Omental fat pad (tissue), 4 donors: Measurements from ENCODE around the gene COL9A3. TPM values are rescaled to one million over a fixed set of nuclear protein-coding genes. Genes with fewer than 3 reads are reported as not detected.

Experiments
- ATAC-seq: fragments of 150-250 bp; one replicate; pipeline ENCODE4 v1.9.1; 2016; ENCODE audit warnings: mild to moderate bottlenecking, moderate library complexity; ENCODE audit not compliant: low FRiP score
- DNase-seq: peaks from one replicate; pipeline ENCODE4 v3.0.0-alpha.2; 2019; ENCODE audit warnings: low spot score
- total RNA-seq, 4 donors: library from RNA; depleted of rRNA; stranded (reverse); fragments of >200 nt; gene quantifications; one replicate each; pipeline ENCODE4 v1.1.0, GENCODE V29; 2016
- TF ChIP-seq, protein P1 (sequence below), 3 donors: fragments of 450-650 bp; IDR thresholded peaks; one replicate each; pipeline ENCODE4 v1.5.1; 2016 to 2017; ENCODE audit warnings: antibody characterized with exemption in 3 of 3, mild to moderate bottlenecking in 3 of 3, moderate library complexity in 2 of 3

The COL9A3 gene
- total RNA-seq, result 1 to 10 TPM; 2.3 to 6.3 (median 3.6) TPM

DNA sequence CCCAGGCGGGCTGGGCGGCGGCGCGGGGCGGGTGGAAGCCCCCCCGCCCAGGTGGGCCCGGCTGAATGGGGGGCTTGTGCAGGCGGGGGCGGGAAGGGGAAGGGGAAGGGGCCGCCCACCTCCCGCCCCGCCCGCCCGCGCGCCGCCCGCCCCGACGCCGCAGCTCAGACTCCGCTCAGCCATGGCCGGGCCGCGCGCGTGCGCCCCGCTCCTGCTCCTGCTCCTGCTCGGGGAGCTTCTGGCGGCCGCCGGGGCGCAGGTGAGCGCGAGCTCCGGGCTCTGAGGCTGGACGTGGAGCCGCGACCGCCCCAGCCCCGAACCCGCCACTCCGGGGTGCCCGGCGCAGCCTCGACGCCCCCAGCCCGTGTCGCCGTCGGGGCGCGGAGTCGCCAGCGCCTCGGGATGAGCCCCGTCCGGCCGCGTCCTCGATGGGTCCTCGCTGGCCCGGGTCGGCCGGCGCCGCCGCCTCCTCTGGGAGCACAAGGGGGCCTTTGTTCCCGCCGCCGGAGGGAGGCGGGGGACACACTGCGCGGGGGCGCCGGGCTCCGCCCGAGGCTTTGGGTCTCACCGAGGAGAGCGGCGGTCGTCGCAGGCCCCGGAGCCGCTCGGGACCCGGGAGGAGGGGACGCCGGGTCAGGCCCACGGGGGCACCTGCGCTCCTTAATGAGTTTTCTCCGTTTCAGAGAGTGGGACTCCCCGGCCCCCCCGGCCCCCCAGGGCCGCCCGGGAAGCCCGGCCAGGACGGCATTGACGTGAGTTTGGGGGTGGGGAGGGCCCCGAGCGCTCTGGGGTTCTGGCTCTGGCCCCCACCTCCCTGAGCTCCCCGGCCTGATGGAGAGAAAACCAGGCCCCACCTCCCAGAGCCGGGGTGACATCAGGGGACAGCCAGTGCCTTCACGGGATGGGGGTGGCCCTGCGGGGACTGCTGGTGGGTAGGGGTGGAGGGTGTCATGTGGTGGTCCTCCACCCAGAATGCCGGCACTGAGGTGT lies at the start of gene COL9A3:
TSS of gene COL9A3 (plus strand) at position 167 of the 990 bp plus-strand sequence. CDS start at position 182, 15 bp downstream.
- DNase-seq (no peak), ATAC-seq (no peak)
- TF ChIP-seq, protein P1, sequence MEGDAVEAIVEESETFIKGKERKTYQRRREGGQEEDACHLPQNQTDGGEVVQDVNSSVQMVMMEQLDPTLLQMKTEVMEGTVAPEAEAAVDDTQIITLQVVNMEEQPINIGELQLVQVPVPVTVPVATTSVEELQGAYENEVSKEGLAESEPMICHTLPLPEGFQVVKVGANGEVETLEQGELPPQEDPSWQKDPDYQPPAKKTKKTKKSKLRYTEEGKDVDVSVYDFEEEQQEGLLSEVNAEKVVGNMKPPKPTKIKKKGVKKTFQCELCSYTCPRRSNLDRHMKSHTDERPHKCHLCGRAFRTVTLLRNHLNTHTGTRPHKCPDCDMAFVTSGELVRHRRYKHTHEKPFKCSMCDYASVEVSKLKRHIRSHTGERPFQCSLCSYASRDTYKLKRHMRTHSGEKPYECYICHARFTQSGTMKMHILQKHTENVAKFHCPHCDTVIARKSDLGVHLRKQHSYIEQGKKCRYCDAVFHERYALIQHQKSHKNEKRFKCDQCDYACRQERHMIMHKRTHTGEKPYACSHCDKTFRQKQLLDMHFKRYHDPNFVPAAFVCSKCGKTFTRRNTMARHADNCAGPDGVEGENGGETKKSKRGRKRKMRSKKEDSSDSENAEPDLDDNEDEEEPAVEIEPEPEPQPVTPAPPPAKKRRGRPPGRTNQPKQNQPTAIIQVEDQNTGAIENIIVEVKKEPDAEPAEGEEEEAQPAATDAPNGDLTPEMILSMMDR (IDR thresholded peaks at IDR 0.05), result no peak

DNA sequence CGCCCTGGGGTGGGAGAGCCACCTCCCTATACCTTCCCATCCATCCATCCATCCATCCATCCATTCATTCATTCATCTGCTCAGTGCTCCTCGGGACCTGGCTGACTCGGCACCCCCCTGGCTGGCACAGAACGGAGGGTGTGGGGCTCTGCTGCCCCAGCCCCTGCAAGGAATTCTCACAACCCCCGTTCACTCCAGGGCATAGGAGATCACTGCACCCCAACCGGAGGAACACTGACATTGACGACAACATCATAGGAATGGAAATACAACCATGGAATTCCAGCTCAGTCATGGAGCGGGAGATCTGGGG lies 48.7 kb upstream of the COL9A3 start:
- TF ChIP-seq, protein P1 (IDR thresholded peaks at IDR 0.05), result no peak
- DNase-seq (no peak), ATAC-seq (no peak)

DNA sequence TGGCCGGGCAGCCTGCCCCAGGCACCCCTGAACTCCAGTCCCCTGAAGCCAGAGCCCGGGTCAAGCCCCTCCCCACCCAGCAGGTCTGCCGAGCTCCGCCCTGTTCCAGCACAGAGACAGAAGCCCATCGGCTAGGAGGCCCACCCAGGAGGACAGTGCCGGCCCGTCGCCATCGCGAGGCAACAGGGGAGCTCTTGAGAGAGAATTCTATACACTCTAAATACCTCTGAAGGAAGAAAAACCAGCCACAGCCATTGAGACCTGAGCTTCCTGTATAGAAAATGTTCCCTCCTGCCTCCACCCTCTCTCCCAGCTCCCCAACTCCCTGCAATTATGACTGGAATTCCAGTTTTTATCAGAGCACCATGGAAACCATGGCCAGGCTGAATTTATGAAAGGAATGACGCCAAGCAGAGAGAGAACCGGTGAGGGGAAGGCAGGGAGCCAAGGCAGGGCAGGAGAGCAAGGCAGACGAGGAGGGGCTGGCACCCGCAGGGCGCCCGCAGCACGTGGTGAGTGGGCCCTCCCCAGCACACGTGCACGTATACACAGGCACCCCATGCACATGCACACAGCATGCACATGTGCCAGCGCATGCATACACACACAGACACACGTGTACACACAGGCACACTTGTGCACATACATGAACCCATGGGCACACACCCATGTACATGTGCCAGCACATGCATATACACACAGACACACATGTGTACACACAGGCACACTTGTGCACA lies 48.1 kb upstream of the COL9A3 start:
- DNase-seq (no peak), ATAC-seq (peak; percentile 38)
- TF ChIP-seq, protein P1 (IDR thresholded peaks at IDR 0.05), result no peak

DNA sequence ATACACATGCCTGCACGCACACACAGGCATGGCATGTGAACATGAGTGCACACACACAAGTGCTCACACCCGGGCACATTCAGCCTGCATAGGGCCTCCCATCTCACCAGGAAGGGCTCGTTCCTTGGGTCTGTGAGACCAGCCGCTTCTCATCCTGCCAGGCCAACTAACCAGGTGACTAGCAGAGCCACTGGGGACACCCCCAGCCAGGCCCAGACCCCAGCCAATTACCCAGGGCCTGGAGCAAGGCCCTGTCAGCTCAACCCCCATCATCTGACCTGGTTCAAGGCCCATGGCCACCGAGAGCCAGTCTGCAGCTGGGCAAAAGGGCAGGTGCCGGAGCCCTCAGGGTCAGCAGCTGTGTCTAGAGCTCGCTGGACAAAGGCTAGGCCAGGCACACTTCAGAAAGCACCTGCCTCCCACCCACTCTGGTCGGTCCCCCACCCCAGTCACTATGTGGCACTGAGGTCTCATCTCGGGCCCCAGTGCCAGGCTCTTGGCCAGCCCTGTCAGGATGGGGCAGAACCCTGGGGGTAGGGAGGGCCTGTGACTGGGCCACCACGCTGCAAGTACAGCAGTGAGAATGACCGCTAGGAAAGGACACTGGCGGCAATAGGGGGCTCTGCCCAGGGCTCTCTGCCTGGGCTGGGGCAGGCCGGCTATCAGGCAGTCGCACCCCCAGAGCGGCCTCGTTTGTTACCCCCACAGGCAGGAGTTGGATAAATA lies 47.3 kb upstream of the COL9A3 start:
- no peak for ATAC-seq
- TF ChIP-seq, protein P1 (IDR thresholded peaks at IDR 0.05), result no peak
- DNase-seq, result no peak

DNA sequence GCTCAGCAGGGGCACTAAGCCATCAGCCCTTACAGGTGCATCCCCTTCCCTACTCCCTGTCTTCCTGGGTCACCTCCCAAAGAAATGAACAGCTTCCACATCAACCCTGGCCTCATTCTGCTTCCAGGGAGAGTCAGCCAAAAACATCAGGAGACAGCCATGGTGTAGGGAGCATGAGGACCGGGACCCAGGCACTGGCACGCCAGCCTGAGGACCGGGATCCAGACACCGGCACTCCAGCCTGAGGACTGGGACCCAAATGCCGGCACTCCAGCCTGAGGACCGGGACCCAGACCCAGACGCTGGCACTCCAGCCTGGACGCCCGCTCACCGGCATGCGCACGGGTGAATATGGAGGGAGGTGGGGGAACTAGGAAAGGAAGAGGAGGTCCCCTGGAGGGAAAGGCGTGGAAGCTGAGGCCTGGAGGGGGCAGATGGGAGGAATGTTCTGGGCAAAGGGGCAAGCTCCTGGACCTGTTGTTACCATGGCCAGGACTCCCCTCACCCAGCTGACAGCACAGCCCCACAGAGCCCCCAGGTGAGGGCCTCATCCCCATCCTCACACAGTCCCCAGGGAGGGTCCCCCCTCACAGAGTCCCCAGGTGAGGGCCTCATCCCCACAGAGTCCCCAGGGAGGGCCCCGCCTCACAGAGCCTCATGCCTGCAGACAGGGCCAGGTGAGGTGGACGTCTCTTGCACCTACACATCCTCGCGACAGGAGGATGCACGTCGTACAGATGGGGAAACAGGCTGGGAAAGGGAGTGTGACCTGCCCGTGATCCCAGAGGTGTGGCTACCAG lies 46.5 kb upstream of the COL9A3 start:
- DNase-seq (no peak), ATAC-seq (no peak)
- TF ChIP-seq, protein P1 (IDR thresholded peaks at IDR 0.05), result no peak

DNA sequence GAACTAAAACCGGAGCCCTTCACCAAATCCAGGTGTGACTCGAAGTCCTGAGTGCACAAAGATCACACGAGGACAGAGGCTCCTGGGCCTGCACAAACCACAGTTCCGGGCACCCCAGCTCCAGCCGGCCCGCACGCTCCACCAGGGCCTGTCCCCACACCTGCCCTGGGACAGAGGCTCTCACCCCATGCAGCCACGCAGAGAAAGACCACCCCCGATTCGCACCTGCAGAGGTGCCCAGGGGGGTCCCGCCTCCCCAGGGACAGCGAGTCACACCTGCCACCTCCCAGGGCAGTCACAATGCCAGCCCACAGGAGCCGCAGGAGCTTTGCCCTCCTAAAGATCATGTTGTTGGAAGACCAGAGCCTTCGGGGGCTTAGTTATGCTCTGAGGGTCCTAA lies 45.9 kb upstream of the COL9A3 start:
- DNase-seq (no peak), ATAC-seq (no peak)
- TF ChIP-seq, protein P1 (IDR thresholded peaks at IDR 0.05), result no peak
